Astrocyte of the cerebellum (primary cell): ENCODE results near the gene VEZT.

ENCODE experiments used
- DNase-seq: peaks from one replicate; pipeline ENCODE4 v3.0.0-alpha.2; 2011; ENCODE audit warnings: low read depth
- H3K4me3 ChIP-seq: 2 replicates; pipeline ENCODE4 v1.5.1; 2011; ENCODE audit warnings: mild to moderate bottlenecking, low read depth, low read length, moderate library complexity
- in situ Hi-C: cut with HindIII; loops from 2 replicates; pipeline ENCODE4 v1.10.0; 2017; ENCODE audit warnings: low sequenced_read_pairs
- TF ChIP-seq, protein P1 (sequence below): IDR thresholded peaks from 2 replicates; pipeline ENCODE4 v1.5.1; 2012; ENCODE audit warnings: low read length, low read depth, moderate library complexity, mild to moderate bottlenecking; ENCODE audit errors: missing control alignments

Gene VEZT

DNA sequence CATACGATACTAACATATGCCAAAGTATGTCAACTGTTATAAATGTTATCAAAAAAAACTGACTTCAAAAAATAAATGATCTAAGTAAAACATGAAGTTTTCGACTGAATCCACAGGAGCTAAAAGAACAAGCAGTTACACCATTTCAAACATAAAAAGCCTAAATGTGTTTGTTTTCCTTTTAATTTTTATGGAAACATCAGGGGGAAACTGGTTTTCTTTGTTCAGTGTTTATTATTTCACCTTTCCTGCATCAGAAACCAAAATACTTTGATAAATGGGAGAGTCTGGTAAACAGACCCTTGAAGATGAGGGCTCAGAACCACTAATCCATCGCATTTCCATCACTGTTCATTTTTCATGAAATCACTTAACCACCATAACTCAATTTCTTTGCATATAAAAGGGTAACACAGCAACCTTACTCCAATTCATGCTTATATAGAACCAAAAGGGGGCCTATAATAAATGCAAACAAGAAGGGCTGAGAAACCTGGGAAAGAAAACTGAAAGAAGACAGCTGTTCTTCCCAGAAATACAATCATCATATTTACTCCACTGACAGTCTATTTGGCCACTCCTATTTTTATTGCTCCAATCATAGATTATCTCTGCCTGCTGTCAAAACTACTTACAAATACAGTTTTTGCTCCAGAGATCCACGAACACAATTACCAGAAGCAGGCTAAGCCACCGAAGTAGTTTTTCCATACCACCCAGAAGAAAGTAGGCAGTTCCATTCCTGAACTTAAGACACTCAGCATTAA lies 17.3 kb upstream of the VEZT start:
- DNase-seq, result no peak
- TF ChIP-seq, protein P1, sequence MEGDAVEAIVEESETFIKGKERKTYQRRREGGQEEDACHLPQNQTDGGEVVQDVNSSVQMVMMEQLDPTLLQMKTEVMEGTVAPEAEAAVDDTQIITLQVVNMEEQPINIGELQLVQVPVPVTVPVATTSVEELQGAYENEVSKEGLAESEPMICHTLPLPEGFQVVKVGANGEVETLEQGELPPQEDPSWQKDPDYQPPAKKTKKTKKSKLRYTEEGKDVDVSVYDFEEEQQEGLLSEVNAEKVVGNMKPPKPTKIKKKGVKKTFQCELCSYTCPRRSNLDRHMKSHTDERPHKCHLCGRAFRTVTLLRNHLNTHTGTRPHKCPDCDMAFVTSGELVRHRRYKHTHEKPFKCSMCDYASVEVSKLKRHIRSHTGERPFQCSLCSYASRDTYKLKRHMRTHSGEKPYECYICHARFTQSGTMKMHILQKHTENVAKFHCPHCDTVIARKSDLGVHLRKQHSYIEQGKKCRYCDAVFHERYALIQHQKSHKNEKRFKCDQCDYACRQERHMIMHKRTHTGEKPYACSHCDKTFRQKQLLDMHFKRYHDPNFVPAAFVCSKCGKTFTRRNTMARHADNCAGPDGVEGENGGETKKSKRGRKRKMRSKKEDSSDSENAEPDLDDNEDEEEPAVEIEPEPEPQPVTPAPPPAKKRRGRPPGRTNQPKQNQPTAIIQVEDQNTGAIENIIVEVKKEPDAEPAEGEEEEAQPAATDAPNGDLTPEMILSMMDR, result no peak
- no peak overlapping the region for H3K4me3 ChIP-seq
- in situ Hi-C loops, result no loop called here

DNA sequence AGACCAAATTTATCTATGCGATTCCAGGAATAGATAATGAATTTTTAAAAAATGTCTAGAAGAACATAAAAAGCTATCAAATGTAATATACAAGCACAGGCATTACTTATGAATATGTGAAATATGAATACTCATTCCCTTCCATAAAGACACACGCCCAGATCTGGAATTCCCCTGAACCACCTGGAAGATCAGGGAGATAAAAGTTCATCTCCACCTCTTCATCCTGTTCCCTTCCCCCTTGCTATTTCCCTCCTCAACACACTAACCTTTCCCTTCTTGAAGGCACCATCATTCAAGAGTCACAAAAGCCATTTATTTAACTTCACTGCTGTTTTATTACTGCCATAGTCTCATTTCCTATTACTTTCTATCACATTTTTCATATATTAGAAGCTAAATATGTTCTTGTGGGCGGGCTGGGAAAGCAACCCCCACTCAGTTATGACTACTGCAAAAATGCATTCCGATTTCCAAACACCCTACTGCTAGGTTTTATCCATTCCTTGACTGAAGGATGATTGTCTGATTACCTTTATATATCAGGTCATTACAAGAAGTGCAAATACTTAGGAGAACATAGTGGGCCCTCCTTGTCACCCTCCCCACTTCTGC lies 16.4 kb upstream of the VEZT start:
- no peak for DNase-seq
- TF ChIP-seq, protein P1, result no peak
- in situ Hi-C loops, result no loop called here
- no peak overlapping the region for H3K4me3 ChIP-seq

DNA sequence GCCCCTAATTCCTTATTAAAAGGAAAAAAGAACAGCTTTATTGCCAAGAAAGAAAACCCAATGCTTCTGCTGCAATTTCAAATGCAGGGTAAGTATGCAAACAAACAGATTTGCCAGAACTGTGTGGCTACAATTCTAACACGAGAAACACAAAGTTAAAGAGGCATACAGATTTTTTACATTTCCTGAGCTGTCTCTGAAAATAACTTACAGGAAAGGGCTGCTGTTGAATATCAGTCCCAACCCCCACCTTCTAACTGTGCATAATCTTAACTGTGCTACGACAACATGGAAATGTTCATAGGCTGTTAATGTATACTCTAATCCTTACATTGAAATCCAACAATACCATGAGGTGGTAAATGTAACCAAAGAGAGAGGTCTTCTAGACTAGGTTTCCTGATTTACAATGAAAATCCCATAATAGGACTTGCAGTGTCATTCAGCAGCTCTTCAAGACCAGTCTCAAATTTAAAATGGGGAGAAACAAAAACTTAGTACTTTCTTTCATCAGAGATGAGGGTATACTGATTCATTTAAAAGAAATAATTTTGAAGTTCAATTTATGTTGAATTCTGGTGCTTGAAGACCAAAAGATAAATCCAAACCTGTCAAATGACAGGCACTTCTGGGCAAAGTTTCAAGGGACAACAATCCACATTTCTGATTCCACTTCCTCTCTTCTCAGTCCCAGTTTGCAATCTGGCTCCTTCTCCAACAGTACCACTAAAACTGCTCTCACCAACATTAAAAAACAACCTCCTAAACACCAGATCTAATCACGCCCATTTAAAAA lies 14.7 kb upstream of the VEZT start:
- DNase-seq, result no peak
- TF ChIP-seq, protein P1, result no peak
- no peak overlapping the region for H3K4me3 ChIP-seq
- in situ Hi-C loops, result no loop called here

DNA sequence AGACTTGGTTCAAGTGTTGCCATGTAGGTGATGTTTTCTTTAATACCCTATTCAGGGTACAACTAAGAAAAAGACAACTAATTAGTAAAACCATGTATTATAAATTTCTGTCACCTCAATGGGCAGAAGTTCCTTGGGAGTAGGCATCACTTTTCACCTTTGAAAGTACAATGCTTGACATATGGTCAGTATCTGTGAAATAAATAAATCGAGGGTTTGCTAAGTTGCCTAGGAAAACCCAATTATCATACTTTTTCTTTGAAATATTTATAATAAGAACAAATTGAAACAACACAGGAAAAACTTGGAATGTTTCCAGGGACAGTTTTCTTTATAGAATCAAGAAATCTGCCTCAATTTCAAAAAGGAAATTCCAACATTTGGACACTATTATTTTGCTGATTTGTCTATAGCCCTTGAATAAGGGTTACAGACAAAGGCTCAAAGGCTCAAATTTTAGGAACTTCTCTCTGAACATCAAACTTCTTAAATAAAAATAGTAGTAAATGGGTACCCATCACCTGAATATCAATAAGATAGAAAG lies 14.0 kb upstream of the VEZT start:
- in situ Hi-C loops, result no loop called here
- DNase-seq, result no peak
- H3K4me3 ChIP-seq, result no peak overlapping the region
- TF ChIP-seq, protein P1, result no peak

DNA sequence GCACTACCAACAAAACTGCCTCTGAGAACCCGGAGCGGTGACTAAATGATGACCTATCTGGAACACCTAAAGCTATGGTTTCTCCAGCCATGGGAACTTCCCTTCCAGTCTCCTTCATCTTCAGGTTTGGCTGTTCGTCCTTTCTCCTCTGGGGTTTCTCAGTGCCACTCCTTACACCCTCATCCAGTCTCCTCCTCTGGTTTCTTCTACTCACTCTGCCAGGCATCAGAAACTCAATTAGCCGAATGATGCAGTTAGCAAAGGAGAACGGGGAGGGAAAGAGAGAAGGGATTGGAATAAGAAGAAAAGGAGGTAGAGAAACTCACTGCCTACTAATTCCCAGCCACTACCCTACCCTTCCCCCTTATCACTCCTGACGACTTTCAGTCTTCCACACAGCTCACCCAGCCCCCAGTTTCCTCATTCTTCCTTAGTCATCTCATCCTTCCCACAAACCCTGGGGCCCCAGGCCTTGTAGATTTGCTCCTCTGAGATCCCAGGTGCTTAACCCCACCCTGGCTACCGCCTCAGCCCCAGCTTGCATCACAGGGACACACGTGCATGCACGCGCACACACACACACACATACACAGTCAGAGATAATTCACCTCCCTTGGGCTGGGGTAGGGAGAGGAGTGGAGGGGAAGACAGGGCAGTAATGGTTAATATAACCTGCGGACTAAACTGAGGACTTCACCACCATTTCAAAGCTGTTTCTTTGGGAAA lies 13.3 kb upstream of the VEZT start:
- DNase-seq, result peak; percentile 19
- TF ChIP-seq, protein P1, result no peak
- in situ Hi-C loops, result no loop called here
- H3K4me3 ChIP-seq, result no peak overlapping the region

DNA sequence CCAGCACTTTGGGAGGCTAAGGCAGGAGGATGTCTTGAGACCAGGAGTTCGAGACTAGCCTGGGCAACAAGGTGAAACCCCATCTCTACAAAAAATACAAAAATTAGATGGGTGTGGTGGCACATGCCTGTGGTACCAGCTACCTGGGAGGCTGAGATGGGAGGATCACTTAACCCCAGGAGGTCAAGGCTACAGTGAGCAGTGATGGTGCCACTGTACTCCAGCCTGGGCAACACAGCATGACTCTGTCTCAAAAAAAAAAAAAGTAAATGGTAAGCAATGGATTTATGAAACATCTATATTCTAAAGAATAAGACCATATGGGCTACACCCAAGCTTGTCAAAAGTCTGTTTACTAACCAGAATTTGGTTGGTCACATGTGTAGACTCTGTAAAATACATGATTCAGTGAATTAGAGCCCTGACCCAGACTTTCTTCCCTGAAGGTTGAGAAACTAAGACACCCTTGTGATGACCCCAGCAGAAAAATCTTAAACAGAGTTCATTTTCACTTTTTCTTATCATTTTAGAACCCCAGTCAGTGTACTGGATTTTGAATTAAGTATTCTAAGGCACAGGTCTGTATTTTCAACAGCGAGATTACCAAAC lies 12.5 kb upstream of the VEZT start:
- no peak for DNase-seq

More for the DNA sequence above, 12.5 kb upstream of the VEZT start:
- in situ Hi-C loops, result no loop called here
- H3K4me3 ChIP-seq, result no peak overlapping the region
- TF ChIP-seq, protein P1, result no peak
